EH (cell line): ENCODE measurements around the gene NPHP4.

ENCODE experiments used
- DNase-seq: peaks from one replicate; pipeline ENCODE4 v3.0.0-alpha.2; 2015; ENCODE audit warnings: low read depth

Gene NPHP4

DNA sequence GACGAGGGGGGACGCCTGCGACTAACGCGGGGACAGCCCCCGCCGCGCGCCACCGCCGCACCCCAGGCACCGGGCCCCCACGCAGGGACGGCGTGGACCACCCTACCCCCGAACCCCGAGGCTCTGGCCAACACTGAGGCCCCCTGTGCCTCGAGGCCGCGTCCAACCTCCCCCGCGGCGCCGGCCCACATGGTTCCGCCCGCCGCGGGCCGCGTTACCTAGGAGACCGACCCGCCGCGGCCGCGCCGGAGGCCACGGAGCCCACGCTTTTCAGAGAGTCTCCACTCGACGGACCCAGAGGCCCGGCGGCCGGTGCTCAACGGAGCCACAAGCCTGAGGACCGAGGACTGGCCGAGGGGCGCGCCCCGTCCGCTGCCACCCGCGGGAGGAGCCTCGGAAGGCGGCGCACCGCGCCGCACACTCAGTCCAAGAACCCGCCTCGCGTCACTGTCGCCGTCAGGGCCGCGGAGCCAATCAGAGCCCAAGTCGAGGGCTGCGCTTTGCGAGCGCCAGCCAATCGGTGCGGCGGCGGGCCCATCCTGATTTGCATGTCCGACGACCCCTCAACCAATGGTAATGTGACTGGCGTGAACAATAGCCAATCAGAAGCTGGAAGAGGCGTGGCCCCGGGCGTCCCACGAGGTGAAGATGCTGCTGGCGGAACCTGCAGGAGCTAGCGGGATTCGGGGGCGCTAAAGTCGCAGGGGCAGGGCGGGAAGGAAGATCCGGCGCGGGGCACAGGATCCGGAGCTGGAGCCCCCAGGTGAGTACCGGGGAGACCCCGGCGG is at the start of gene NPHP4:
TSS of gene NPHP4 (minus strand) at position 400 of the 788 bp plus-strand sequence. CDS start 6,136 bp downstream, outside the sequence.
- peak; percentile 99 for DNase-seq

DNA sequence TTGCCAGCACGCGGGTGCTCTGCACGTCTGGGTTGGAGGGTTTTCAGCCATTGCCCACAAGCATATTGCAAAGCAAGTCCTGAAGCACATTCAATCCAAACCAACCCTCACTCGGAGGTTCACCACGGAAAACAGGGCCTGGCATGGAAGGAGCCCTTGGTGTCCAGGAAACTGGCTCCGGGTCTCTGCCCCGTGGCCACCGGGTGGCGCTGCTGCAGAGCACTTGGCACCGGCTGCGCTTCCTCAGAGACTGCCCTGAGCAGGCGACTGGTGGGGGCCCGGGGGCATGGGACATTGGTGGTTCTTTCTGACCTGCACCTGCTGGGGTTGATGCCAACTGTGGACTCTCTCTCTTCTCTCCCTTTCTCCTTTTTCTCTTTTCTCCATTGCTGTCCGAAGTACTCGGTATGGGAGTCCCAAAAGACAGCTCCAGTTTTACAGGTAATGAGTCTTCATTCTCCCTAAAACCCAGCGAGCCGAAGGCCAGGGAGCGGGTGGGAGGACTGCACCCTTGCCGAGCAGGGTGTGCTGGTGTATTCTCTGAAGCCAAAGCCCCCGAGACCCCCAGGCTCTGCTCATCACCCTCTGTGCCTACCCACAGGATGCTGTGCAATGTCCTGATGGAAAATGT is 49.3 kb upstream of the NPHP4 start:
- DNase-seq, result peak; percentile 13

DNA sequence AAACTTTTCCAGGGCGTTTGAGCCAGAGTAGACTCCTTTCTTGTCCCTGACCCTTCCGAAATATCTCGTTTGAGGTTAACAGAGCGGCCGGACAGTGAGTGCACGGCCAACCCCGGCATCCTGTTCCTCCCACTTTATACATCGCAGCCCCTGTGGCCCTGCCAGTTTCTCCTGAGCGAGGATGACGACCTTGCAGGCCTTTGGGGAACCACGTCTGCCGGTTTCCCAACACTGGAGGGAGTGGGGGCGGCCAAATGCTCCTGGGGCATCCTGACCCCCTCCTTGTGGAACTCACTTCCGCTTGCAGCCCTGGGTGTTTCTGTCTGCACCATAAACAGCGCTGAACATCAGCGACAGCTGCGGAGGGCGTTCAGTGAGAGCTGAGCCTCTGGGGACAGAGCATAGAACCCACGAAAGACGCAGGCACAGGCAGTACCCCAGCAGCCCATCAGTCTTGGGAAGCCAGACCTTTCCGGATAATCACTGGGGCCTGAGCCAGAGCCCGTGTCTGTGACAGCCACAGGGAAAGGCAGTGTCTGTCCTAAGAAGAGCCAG is 48.7 kb upstream of the NPHP4 start:
- DNase-seq, result no peak

DNA sequence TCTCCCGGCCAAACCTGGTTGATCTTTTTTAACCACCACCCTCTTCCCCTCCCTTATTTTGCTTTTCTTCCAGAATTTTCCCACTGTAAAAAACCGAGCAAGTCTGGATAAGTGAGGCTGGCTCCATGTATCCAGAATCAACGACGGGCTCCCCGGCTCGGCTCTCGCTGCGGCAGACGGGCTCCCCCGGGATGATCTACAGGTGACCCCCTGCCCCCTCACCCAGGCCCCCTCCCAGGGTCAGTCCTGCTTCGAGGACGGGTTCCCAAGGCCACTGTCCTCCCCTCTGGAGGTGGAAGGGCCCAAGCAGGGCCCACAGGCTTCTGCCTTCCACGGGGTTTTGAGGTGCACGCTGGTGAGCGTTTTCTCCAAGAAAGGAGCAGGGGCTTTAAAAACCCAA is 48.2 kb upstream of the NPHP4 start:
- no peak for DNase-seq

DNA sequence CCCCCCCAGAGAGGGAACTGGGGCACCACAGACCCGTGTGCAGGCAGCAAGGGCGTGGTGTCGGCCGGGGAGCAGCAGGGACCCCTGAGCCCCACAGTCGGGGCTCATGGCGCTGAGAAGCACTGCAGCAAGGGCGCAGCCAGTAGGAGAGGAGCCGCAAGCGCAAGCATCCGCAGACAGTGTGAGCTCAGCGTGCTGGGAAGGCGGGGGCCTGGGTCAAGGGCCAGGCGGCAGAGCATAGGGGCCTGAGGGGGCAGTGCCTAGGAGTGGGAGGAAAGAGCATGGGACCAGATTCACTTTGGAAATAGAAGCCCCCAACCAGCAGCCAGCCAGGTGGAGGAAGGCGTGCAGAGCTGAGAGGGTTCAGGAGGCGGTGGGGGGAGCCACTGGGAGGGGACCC is 46.8 kb upstream of the NPHP4 start:
- DNase-seq, result no peak

DNA sequence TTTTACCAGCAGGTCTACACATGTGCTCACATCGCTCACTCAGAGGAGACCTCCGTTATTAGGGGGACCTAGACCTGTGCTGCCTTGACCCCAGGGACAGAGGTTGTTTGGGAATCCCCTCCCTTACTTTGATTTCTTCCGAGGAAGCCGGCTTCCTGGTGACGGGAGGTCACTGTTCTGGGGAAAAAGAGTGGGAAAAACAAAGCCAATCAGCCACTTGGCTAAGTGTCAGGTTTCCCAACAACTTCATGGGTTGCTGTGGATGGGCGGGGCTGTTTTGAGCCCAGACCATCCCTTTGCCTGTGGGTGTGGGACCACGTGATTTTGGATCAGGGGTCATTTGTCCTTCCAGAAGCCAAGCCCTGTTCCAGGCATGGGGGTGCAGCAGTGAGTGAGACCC is 46.4 kb upstream of the NPHP4 start:
- DNase-seq, result no peak

DNA sequence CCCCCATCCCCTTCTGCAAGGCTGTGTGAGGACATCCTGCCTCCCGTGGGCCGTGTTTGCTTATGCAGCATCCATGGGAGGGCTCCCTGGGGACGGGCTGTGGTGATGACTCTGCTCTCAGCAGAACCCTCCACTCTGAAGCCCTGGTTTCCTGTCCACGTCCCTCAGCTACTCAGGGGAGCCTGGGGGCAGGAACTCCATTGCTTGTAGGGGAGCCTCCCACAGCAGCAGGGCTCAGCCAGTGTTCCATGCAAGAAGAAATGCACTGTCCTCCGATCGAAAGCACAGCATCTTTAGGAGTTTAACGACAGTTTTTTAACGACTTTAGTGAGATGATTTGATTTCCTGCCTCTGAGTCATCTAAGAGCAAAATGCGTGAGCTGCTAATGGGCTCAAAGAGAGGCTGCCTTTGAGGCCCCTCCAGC is 45.1 kb upstream of the NPHP4 start:
- DNase-seq, result peak; percentile 81

DNA sequence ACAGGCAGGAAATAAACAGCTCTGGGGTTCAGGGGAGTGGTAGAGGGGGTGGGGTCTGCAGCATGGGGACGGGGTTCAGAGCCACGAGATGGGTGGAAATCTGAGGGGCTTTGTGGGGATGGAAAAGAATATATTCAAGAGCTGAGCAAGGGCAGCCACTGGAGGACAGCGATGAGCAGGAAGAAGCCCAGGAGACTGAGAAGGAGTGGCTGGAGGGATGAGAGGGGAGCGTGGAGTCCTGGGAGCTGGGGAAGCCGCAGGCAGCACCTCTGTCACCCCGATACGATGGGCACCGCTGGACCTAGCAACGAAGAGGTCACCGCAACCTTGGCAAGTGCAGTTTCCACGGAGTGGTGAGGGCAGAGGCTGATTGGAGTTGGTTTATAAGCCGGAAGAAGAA is 43.5 kb upstream of the NPHP4 start:
- DNase-seq, result no peak

DNA sequence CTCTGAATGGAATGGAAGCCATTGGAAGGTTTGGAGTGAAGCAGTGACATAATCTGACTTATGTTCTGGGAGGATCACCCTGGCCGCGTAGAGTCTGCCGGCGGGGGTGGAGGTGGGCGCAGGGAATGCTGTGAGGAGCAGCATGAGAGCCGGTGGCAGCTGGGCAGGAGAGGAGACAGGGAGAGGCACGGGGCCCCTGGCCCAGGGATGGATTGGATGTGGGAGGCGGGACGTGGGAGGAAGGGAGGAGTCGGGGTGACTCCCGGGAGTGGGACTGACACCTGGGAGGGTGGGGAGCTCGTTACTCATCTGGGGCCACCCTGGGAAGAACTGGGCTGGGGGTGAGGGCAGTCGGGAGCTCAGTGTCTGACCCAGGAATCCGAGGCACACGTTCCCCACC is 43.1 kb upstream of the NPHP4 start:
- DNase-seq, result no peak

DNA sequence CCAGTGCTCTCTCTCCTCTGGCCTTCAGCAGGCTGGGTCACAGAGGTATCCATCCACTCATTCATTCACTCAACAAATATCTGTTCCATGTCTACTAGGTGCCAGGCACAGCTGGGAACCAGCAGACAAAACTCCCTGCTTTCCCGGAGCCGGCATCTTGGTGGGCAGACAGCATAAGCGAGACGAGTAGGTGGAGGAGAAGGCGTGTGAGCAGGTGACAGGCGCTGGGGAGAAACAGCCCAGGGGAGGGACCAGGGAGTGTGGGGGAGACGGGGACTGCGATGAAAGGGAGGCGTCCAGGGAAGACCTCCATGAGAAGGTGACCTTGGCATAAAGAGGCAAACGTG is 42.5 kb upstream of the NPHP4 start:
- no peak for DNase-seq

DNA sequence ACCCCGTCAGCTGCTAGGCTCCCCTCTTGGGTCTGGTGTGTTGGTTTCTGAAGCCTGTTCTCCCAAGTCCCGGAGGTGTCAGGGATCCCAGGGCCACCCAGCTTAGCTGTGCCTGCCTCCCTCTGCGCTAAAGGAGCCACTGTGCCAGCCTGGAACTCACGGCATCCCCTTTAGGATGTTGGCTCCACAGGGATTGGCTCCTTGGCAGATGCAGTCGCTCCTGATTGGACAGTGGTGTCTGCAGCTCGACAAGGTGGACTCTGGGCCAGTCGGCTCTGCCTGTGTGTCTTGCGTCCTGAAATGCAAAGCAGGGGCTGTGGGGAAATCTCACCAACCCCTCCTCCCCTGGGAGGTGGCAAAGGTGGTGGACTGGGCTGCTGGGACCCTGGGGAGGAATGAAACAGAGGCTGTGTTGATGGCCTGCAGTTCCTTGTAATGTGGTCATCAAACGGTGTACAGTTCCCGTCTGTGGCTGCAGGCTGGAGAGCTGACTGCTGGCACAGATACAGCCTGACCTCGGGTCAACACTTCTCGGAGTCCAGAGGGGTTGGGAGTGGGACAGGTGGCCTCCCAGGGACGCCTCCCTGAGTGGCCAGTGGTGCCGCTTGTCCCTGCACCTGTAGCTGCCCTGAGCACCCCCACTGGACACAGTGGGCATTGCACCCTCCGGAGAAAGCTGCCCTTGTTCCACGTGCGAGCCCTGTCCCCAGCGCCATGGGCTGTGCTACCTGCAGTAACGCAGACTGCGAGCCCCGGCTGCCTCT is 41.9 kb upstream of the NPHP4 start:
- peak; percentile 32 for DNase-seq

DNA sequence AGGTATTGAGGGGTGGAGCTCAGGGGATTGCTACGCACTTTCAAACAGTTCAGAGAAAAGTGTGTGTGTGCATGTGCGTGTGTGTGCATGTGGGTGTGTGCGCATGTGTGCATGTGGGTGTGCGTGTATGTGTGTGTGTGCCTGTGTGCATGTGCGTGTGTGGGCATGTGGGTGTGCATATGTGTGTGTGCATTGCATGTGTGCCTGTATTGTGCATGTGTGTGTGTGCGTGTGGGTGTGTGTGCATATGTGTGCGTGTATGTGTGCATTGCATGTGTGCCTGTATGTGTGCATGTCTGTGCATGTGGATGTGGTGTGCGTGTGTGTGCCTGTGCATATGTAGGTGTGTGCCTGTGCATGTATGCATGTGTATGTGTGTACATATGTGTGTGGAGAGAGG is 40.9 kb upstream of the NPHP4 start:
- DNase-seq, result no peak

DNA sequence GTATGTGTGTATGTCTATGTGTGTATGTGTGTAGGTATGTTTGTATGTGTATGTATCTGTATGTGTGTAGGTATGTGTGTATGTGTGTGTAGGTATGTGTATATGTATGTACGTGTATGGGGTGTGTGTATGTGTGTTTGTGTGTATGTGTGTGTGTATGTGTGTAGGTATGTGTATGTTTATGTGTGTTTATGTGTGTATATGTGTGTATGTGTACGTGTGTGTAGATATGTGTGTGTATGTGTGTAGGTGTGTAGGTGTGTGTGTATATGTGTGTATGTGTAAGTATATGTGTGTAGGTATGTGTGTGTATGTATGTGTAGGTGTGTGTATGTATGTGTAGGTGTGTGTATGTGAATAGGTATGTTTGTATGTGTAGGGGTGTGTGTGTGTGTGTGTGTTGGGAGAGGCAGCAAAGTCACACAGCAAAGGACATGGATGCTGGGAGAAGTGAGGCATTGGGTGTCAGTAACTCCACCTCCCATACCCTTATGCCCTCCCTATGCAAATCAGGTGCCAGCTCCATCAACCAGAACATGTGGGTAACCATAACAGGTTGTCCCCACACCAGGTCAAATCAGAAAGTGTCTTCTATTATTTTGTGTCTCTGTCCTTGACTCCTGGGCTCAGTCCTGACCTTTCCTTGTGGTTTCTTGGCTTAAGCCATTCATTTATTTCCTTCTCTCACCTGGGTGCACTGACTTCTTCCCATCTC is 38.5 kb upstream of the NPHP4 start:
- no peak for DNase-seq

DNA sequence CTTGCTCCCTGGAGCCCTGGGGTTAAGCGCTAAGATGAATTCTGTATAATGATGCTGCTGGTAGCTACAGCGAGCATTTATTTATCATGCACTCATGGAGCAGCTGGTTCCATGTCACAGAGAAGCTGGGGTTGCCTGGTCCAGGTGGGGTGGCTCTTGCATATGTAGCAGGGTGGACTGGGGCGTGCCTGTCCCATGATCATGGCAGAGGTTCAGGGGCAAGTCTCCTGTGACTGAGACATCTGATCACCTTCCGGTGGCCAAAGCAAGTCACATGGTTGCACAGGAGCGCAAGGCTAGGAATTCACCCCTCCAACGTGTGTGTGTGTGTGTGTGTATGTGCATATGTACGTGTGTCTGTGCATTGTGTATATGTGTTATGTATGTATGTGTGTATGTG is 37.9 kb upstream of the NPHP4 start:
- no peak for DNase-seq

DNA sequence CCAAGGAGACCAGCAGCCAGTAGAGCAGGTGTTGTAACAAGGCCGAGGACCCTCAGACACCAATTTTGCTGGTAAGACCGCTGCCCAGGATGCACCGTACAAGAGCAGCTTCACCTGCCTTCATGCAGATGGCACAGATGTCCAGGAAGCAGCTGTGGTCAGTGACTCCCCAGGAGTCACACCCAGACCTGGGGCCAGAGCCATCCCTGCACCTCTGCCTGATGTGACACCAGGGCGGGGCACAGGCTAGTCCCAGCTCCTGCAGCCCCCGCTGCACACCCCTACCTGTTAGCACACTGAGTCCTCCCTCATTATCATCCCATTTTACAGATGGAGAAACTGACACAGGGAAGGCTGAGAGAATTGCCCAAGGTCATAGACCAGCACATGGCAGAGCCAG is 37.1 kb upstream of the NPHP4 start:
- no peak for DNase-seq

DNA sequence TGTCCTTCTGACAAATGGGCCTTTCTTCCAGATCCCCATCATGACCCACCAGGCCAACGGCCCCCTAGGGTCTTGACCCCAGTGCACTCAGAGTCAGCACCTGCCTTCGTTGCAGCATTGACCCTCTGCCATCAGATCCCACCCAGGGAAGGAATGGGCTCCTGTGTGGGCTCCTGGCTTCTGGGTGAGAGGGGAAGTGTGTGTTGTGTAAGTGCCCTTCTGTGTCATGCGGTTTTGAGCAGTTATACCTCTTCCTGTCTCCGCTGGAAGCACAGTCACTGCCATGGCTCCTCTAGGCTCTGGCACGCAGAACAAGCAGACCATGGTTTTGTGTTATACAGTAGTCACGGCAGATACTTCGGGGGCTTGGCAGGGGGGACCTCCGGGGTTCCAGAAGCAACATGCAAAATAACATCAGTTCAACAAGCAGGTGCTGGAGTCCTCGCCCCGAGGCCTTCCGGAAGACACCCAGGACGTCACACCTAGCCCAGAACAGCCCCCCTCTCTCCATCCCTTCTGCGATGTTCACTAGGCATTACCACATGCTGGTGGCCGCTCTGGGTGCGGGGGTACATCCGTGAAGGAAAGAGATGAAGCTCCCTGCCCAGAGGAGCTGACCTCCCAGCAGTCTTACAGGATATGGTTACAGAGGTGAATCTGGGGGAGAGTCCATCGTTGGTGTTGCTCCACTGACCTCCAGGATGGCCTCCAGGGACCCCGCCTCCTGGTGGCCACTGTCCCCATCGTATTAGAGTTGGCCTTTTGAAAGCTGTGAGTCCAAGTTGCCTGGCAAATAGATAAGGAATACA is 36.0 kb upstream of the NPHP4 start:
- no peak for DNase-seq

DNA sequence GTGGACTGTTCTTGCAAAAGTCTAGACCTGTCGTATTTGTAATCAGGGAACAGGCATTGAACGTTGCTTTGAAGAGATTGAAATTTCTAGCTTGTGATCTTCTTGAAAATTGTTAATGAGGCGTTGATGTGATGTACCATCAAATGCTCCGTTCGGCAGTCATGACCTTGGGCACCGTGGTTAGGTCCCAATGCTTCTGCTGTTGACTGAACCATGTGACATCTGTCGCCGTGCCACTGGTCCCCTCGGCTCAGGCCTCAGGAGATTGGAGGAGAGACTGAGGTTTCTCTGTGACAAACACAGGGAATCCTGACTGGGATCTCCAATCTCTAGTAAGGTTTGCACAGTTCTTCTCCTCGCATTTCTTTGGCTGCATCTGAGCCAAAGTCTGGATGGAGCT is 35.4 kb upstream of the NPHP4 start:
- no peak for DNase-seq

DNA sequence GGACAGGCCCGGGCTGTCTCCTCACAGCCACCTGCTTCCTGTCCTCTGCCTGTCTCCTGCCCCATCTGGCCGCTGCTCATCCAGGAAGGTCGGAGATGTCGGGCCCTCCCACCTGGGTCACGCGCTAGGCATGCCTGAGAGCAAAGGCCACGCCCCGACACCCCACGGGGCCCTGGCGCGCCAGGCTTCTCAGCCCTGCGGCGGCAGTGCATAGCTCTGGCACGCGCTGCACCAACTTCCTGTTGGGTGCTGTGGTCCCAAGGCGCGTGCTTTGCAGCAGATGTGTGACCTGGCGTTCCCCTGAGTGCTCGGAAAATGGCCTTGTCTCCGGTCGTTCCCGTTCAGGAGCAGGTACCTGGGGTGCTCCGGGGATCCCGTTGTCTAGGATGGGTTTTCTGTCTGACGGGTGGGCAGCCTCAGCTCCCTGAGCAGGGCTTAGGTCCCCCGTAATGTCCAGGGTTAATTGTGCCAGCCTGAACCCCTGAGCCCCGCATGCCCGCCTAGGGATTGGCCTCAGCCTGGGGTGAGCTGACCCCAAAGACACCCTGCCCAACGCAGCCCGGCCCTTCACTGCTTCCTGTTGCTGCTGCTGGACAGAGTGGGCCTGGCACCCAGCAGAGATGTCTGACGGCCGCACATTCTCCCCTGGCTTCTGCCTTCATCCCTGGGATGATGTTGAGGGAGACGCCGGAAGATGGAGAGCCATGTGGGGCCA is 34.0 kb upstream of the NPHP4 start:
- DNase-seq, result peak; percentile 81

DNA sequence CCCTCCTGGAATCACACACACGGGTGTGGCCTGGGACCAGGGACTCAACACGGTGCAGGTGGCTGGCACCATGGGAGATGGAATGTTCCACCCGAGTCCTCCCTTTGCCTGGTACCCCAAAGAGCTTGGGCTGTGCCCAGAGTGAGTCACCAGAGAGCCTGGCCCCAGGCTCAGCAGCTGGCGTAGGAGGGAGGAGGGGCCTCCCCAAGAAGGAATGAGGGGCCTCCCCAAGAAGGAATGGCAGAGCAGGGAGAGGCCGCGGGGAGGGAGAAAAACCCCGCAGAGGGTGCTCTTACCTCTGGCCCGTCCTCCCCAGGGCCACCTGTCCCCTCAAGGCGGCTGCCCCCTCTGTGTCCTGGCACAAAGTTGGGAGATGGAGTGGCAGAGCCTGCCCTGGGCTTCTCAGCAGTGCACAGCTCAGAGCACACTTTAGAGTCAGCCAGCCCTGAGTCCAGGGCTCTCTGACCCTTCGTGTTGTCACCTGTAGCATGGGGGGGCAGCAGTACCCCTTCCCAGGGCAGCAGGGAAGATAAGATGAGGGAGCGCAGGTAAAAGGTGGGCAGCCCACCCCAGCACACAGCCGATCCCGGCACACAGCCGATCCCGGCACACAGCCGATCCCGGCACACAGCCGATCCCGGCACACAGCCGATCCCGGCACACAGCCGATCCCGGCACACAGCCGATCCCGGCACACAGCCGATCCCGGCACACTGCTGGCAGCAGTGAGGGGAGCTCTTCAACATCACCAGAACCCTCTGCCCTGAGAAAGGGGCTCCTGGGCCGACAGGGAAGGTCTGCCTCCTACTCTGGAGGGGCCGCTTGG is 33.3 kb upstream of the NPHP4 start:
- peak; percentile 69 for DNase-seq

DNA sequence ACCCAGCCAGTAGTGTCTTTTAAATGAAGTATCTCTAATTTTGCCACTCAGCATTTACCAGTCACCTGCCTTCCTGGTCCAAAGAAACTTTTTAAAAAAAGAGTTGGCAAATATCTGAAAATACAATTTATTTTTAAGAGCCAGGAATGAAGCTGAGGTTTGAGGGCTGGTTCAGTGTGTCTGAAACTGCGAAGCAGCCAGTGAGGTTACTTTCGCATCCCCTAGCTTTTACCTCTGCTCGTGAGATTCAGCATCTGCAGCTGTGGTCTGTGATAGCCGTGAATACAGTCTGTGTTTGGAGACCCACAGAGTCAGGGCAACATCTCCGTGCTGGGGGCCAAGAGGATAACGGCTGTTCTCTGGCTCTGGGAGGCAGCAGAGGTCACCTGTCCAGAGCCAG is 32.2 kb upstream of the NPHP4 start:
- no peak for DNase-seq
